HG03066 (cell line): ENCODE measurements around the gene KCNJ16.

Source experiments
- ATAC-seq: cut with Tn5 transposase; IDR thresholded peaks from one replicate; pipeline ENCODE4 v1.9.1; 2021; ENCODE audit warnings: low read depth; ENCODE audit not compliant: unreplicated experiment

KCNJ16 gene

DNA sequence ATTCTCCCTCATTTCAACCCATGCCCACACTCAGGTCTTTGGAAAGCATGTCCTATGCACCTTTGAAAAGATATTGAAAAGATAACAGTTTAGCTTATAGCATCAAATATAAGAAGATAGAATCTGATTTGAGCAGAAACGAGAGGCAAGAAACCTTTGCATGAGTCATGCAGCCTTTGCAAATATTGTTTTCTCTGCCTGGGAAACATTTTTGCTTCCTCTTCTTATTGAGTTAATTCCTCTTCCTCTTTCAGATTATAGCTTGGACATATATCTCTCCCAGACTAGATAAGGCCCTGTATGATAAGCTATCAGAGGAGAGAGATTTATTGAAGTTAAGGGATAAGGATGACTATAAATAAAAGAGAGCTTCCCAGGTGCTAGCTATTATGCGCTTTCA, 48.2 kb downstream of the KCNJ16 start:
- ATAC-seq = no peak

GRCh38 chr17:70124723-70125122, 49.7 kb downstream of the KCNJ16 start:
- ATAC-seq = no peak

DNA sequence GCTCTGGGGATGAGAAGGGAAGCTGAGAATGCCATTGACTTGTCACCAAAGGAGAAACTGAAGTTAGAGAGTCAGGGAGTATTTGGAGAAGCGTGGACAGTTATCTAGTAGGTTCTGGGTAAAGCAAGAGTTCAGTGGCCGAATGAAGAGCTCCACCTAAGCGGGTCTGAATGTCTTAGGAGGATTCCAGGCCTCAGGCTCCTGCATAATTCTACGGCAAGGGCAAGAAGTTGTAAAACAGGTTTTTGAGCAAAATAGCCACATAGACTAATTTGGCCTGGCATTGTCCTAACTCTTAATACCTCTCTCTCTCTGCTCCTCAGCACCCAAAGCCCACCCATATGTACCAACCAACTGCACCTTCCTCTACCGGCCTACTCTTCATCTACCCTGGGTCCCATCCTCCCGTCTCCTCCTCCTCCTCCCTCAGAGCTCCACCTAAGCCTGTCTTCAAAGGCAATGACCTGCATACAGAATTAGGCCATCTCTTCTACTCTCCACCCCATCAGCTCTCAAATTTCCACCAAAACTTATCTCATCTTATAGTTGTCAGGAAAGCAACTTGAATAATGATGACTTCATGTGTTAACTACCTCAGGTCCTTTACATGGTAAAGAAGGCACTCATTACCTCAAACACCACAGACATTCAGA, 52.3 kb downstream of the KCNJ16 start:
- no peak for ATAC-seq

DNA sequence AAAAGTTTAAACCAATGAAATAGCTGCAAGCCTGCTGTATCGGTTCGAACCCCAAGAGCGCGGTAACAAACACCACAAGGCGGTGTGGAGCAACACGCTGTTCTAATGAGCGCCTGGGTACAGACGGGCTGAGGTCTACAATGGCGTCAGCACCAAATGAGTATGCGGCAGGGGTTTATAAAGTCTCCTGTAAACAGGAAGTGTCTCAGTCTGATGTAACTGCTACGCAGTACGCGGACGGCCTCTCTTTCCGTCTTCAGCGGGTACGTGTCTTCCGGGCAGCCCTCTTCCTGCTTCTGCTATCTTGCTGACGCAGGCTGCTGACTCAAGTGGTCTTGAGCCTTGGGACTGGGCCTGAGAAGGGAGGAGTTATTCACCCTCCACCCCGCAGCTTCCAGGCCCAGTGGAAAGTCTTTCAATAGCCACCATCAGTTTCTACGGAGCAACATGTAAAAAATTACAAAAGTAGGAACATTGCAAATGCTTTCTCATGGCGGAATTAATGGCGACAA, 53.8 kb downstream of the KCNJ16 start:
- no peak for ATAC-seq

DNA sequence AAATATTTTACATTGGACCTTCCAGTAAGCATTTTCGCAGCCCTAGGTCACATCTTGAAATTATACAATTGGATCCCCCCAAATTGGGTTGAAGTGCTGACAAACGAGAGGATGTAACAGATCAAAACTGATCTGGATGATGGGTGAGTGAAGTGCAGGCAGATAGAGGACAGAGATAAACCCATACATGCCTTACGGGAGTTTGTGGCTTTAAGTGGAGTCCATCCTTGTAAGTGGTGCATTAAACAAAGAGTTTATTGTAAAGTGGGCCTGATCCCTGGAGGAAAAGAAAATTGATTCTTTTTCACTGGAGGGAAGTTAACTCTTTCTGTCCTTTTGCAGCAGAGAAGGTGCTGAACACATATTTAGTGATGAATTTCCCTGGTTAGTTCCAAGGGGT, 55.3 kb downstream of the KCNJ16 start:
- no peak for ATAC-seq

- ATAC-seq = no peak
Observed at GRCh38 chr17:70132505-70132904, 57.5 kb downstream of the KCNJ16 start.

DNA sequence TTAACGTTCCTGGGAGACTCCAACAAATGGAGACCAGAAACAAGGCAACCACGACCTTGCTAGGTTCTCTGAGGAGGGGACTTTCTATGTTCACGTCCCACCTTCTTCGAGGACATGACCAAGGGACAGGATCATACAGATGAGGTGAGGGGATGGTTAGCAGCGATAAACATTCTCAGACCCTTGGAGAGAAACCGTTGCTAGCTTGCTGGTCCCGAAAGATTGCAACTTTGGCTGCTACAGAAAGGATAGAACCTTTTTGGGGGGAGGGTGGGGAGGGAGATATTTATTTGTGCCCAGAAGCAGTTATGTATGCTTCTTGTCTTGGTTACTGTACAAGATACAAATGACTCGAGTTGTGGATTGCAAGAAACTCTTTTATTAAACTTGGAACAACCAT, 59.0 kb downstream of the KCNJ16 start:
- ATAC-seq = no peak

DNA sequence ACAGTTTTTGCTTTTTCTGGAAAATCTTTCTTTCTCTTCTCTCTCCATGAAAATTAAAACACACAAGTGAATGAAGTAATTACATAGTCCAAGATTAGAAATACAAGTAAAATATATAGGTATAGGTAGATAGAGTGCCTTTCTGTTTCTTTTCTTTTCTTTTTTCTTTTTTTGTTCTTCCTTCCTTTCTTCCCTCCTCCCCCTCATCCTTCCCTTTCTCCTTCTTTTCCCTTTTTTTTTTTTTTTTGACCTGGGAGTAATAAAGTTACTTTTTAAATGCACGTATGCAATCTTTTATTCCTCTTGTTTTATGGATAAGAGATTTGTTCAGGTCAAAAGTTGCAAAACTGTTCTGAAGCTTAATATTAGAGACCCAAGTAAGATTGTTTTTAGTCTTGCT, 59.8 kb downstream of the KCNJ16 start:
- no peak for ATAC-seq

- no peak for ATAC-seq
Observed at GRCh38 chr17:70136131-70136530, 61.1 kb downstream of the KCNJ16 start.

DNA sequence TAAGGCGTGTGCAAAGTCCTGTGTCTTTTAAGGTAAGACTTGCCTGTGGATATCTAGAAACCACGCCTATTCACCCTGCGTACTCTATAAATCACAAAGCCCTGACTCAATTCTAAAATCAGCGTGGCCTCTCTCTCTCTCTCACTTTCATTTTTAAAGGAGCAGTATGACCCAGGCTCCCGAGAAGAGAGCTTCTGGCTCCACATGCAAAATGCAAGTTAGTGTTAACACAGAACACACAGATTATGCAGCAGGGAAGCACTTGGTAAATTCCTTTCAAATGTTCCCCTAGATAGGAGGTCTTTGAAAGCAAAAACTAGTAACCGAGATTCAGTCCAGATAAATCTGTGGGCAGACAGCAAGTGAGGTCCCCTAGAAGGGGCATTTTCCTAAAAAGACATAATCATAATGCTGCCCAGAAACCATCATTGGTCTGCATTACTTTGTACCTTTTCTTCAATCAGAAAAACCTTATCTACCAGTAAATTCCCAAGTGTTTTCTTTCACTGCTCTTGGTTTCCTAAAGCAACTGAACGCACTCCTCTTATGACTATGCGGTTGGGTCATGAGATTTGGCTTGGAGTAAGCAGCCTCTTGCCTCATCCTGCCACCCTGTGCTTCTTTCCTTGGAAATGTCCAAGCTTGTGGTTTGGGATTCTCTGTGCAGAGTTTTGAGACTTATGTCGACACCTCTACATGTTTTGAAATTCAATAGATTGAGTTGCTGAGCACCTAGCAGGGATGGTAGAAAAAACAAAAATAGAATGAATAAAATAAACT, 62.6 kb downstream of the KCNJ16 start:
- peak; percentile 100 for ATAC-seq

DNA sequence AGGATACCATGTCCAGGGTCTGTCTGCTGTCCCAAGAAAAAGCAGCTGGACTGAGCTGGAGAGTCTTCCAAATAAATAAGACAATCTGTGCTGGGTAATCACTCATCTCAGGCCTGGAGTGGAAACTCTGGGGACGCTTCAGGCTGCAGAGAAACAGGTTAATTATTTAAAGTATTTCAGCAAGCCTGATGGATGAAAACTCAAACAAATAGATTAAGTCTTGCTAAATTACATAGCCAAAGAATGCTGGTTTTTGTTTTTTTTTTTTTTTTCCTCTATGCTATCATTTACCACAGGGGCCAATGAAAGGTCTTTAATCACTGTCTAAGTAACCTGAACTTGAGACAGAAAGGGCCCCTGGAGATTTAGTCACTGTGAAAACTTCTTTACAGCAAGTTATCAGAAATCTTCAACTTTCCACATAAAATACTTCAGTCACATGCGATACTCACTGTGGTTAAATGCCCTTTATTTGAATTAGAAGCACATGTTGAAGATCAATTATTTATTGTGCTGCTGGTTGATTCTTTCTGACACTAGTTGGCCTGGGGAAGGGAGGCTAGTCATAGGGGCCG, 63.4 kb downstream of the KCNJ16 start:
- ATAC-seq = no peak

- no peak for ATAC-seq
Observed at GRCh38 chr17:70139449-70139993, 64.5 kb downstream of the KCNJ16 start.

GRCh38 chr17:70144260-70144846, 69.3 kb downstream of the KCNJ16 start:
- no peak for ATAC-seq

GRCh38 chr17:70153210-70153609, 78.2 kb downstream of the KCNJ16 start:
- no peak for ATAC-seq

- no peak for ATAC-seq
Observed at GRCh38 chr17:70157151-70157550, 82.1 kb downstream of the KCNJ16 start.

- ATAC-seq = no peak
Observed at GRCh38 chr17:70158180-70158579, 83.2 kb downstream of the KCNJ16 start.

DNA sequence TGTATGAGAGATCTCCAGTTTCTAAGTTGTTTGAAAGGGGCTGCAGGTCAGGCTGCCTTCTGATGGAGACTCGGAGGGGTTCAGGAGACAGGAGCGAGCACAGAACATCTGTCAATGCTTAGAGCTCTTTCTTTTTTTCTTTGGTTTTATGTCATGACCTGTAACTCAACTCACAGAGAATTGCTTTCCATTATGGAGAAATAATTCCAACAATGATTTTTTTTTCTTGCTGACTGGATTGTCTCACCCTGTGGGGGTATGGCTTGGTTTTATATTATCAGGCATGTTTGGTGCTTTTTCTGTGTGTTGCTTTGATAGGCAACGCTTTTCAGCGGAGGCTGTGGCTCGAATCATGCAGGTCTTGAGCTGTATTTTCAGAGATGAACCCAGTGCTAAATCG, 83.6 kb downstream of the KCNJ16 start:
- ATAC-seq = no peak

DNA sequence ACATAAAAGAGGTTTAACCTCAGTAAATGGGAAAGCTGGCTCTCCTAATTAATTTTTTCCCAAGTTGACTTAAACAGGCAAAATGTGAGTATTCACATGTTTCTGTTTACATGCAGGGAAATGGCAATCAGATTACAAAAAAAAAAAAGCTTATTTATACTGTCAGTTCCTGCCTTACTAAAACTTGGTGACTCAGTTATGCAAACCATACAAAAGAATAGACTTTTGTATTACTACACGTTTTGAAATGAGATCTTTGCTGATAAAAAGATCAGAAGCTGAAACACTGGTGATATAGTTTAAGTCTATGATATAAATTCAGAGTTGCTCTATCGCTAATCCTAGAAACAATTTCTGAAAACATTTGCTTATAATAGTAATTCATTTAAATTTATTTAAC, 85.0 kb downstream of the KCNJ16 start:
- ATAC-seq = no peak

DNA sequence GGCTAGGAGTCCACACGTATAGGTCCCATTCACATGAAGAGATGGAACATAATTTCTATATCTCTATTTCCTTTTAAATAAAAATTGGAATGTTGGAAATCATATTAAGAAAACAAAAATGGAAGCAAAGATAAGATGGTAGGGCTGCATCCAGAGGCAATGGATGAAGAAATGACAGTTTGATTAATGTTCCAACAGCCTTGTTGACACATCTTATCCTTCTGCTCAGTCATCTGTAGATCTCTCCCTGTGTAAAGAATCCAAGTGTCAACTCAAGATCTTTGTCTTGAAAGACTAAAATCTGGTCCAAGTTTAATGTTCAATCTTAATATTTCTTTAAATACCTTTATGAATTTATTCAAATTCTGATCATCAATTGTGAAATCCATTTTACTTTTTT, 86.5 kb downstream of the KCNJ16 start:
- no peak for ATAC-seq

DNA sequence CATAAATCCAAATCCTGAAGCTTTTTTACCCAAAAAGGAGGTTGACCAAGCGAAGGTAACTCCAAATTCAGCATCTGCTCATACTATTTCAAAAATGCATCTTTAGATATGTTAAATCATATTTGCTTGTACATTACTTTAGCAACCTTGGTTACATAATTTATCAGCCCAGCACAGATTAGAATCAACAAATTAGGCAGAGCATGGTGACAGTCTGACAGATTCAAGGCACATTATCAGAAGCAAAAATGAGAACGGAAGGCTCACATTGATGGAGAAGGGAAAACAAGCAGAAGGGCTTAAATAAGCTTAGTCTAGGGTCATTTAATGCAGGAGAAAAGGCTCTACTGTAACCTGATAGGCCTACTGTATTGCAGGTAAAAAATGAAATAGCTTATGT, 90.4 kb downstream of the KCNJ16 start:
- ATAC-seq = no peak

GRCh38 chr17:70166615-70167014, 91.6 kb downstream of the KCNJ16 start:
- no peak for ATAC-seq
